OCI-LY7 (cell line): ENCODE data around the gene TRMT61A. TPM values are rescaled to one million over a fixed set of nuclear protein-coding genes. Genes with fewer than 3 reads are reported as not detected.

ENCODE experiments used
- BruUV-seq: library from RNA; stranded (reverse); fragments of 400-500 nt; replicated peaks from 2 replicates; lab custom pipeline; 2021; lab: Mats Ljungman, UMichigan
- CTCF ChIA-PET: fragments of 300-600 bp; sonication (Branson Sonifier 250); formaldehyde crosslinking; loops from one replicate; lab custom pipeline; 2022; ENCODE audit warnings: antibody characterized with exemption; ENCODE audit not compliant: unreplicated experiment; lab: Charles Lee
- POLR2A ChIA-PET: fragments of 300-600 bp; sonication (Branson Sonifier 250); formaldehyde crosslinking; loops from one replicate; lab custom pipeline; 2022; ENCODE audit warnings: antibody characterized with exemption; lab: Charles Lee
- DNase-seq: peaks from one replicate; pipeline ENCODE4 v3.0.0-alpha.2; 2015; ENCODE audit warnings: low spot score
- H2AFZ ChIP-seq: fragments of 200-600 bp; sonication (generic), shearing (Covaris generic); 2 replicates; pipeline ENCODE4 v1.6.1; 2014; ENCODE audit warnings: mild to moderate bottlenecking, antibody characterized with exemption, low read length, moderate library complexity
- H3K27ac ChIP-seq: fragments of 200-600 bp; sonication (generic); 2 replicates; pipeline ENCODE4 v1.5.1; 2014; ENCODE audit warnings: mixed run types, low read depth, mild to moderate bottlenecking, moderate library complexity, low read length, inconsistent platforms; ENCODE audit not compliant: poor library complexity, severe bottlenecking
- H3K36me3 ChIP-seq: fragments of 200-600 bp; sonication (generic); 2 replicates; pipeline ENCODE4 v1.6.1; 2014; ENCODE audit warnings: mild to moderate bottlenecking, antibody characterized with exemption, low read length, moderate library complexity, mixed read lengths; ENCODE audit not compliant: insufficient read depth
- H3K4me1 ChIP-seq: fragments of 200-600 bp; sonication (generic); 2 replicates; pipeline ENCODE4 v1.5.1; 2014; ENCODE audit warnings: mild to moderate bottlenecking, low read length; ENCODE audit not compliant: insufficient read depth, poor library complexity, severe bottlenecking
- H3K4me2 ChIP-seq: fragments of 200-600 bp; sonication (generic); 2 replicates; pipeline ENCODE4 v1.6.1; 2014; ENCODE audit warnings: mild to moderate bottlenecking, low read length
- H3K4me3 ChIP-seq: fragments of 200-600 bp; sonication (generic); 2 replicates; pipeline ENCODE4 v1.5.1; 2014; ENCODE audit warnings: mild to moderate bottlenecking, low read depth, low read length; ENCODE audit not compliant: poor library complexity, severe bottlenecking
- H3K79me2 ChIP-seq: fragments of 200-600 bp; sonication (generic); 2 replicates; pipeline ENCODE4 v1.6.1; 2016; ENCODE audit warnings: low read depth, mild to moderate bottlenecking, low read length, moderate library complexity, mixed read lengths; ENCODE audit not compliant: insufficient read depth
- H3K9me2 ChIP-seq: fragments of 200-600 bp; sonication (generic); 2 replicates; pipeline ENCODE4 v1.6.1; 2016; ENCODE audit warnings: mild to moderate bottlenecking, low read length, mixed read lengths; ENCODE audit not compliant: insufficient read depth
- H3K9me3 ChIP-seq: fragments of 200-600 bp; sonication (generic); 2 replicates; pipeline ENCODE4 v1.6.1; 2014; ENCODE audit warnings: mild to moderate bottlenecking, mixed run types, low read length, mixed read lengths
- H4K20me1 ChIP-seq: fragments of 200-600 bp; sonication (generic); 2 replicates; pipeline ENCODE4 v1.6.1; 2014; ENCODE audit warnings: mild to moderate bottlenecking, antibody characterized with exemption, low read length, moderate library complexity, mixed read lengths; ENCODE audit not compliant: insufficient read depth
- EZH2phosphoT487 ChIP-seq: fragments of 200-600 bp; sonication (generic); IDR thresholded peaks from 2 replicates; pipeline ENCODE4 v1.6.1; 2018; ENCODE audit warnings: low read depth, borderline replicate concordance, mild to moderate bottlenecking, mixed run types, antibody characterized with exemption, low read length, moderate library complexity, mixed read lengths
- intact Hi-C: fragments of 100-400 bp; cut with micrococcal nuclease; formaldehyde crosslinking; loops from one replicate; pipeline ENCODE4 v1.10.0; 2022; ENCODE audit not compliant: unreplicated experiment
- total RNA-seq, 2 experiments: library from RNA; depleted of rRNA in 1 of 2; stranded (reverse); fragments of >200 nt in 1 of 2; shearing (Covaris generic) in 1 of 2; gene quantifications; 2 replicates each; pipeline ENCODE4 v1.2.3, GENCODE V29; 2014 to 2022
- TF ChIP-seq, protein P1 (sequence below): fragments of 200-600 bp; sonication (generic); conservative IDR thresholded peaks from 2 replicates; pipeline ENCODE4 v1.5.1; 2014; ENCODE audit warnings: mild to moderate bottlenecking, antibody characterized with exemption, low read length, moderate library complexity, mixed read lengths

Gene TRMT61A
- total RNA-seq, 2 experiments from 2014 or later, result 13.1 to 17.1 TPM

- intact Hi-C loops, result no loop called here
- H3K9me3 ChIP-seq, result no peaks in the 10 kb centered on the region
- no peak overlapping the region for H3K4me2 ChIP-seq
- BruUV-seq, result no TSS peak
- H3K9me2 ChIP-seq, result no peaks in the 10 kb centered on the region
- H3K79me2 ChIP-seq, result no peaks in the 10 kb centered on the region
- CTCF ChIA-PET, result no interaction called here
- POLR2A ChIA-PET, result no interaction called here
- no peak for TF ChIP-seq EZH2phosphoT487
- TF ChIP-seq, protein P1, sequence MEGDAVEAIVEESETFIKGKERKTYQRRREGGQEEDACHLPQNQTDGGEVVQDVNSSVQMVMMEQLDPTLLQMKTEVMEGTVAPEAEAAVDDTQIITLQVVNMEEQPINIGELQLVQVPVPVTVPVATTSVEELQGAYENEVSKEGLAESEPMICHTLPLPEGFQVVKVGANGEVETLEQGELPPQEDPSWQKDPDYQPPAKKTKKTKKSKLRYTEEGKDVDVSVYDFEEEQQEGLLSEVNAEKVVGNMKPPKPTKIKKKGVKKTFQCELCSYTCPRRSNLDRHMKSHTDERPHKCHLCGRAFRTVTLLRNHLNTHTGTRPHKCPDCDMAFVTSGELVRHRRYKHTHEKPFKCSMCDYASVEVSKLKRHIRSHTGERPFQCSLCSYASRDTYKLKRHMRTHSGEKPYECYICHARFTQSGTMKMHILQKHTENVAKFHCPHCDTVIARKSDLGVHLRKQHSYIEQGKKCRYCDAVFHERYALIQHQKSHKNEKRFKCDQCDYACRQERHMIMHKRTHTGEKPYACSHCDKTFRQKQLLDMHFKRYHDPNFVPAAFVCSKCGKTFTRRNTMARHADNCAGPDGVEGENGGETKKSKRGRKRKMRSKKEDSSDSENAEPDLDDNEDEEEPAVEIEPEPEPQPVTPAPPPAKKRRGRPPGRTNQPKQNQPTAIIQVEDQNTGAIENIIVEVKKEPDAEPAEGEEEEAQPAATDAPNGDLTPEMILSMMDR, result no peak
- no peaks in the 10 kb centered on the region for H3K36me3 ChIP-seq
- H4K20me1 ChIP-seq, result no peaks in the 10 kb centered on the region
- H3K4me3 ChIP-seq, result no peak overlapping the region
- no peak for DNase-seq
- H2AFZ ChIP-seq, result no peak overlapping the region
- no peaks in the 10 kb centered on the region for H3K4me1 ChIP-seq
- no peak overlapping the region for H3K27ac ChIP-seq
Measured at GRCh38 chr14:103548463-103549351, 19.7 kb downstream of the TRMT61A start.

- no peaks in the 10 kb centered on the region for H3K36me3 ChIP-seq
- H3K9me3 ChIP-seq, result no peaks in the 10 kb centered on the region
- CTCF ChIA-PET, result interaction anchor here (0.6 kb wide), 2 partner anchors 28 to 30 kb away, joined by 3 read pairs; no protein-coding TSS in a partner anchor
- no peak for DNase-seq
- POLR2A ChIA-PET, result no interaction called here
- no peaks in the 10 kb centered on the region for H3K9me2 ChIP-seq
- no peaks in the 10 kb centered on the region for H3K4me1 ChIP-seq
- intact Hi-C loops, result no loop called here
- H4K20me1 ChIP-seq, result no peaks in the 10 kb centered on the region
- no peak overlapping the region for H3K4me2 ChIP-seq
- H3K4me3 ChIP-seq, result no peak overlapping the region
- H3K79me2 ChIP-seq, result no peaks in the 10 kb centered on the region
- BruUV-seq, result no TSS peak
- no peak overlapping the region for H3K27ac ChIP-seq
- TF ChIP-seq EZH2phosphoT487, result no peak
- TF ChIP-seq, protein P1, result no peak
- no peak overlapping the region for H2AFZ ChIP-seq
Measured at GRCh38 chr14:103549361-103550311, 20.6 kb downstream of the TRMT61A start.
